H9 (cell line): ENCODE data around the gene ADRM1. TPM values are rescaled to one million over a fixed set of nuclear protein-coding genes. Genes with fewer than 3 reads are reported as not detected.
A peak's percentile ranks its signal among the peaks of the same experiment; 100 is the strongest.

ENCODE experiments used
- DNase-seq: peaks from one replicate; pipeline ENCODE4 v3.0.0-alpha.2; 2017
- H2AFZ ChIP-seq: one replicate; pipeline ENCODE4 v1.6.1; 2013; ENCODE audit warnings: mild to moderate bottlenecking, low read length, control low read depth, moderate library complexity
- H2AK5ac ChIP-seq: 2 replicates; pipeline ENCODE4 v1.6.1; 2013; ENCODE audit warnings: low read length, control low read depth, mixed read lengths; ENCODE audit not compliant: insufficient read length
- H2BK120ac ChIP-seq: one replicate; pipeline ENCODE4 v1.6.1; 2013; ENCODE audit warnings: low read depth, mild to moderate bottlenecking, low read length, control low read depth, inconsistent platforms; ENCODE audit not compliant: poor library complexity, severe bottlenecking
- H2BK12ac ChIP-seq: 2 replicates; pipeline ENCODE4 v1.6.1; 2013; ENCODE audit warnings: low read length, control low read depth, mixed read lengths, low read depth; ENCODE audit not compliant: insufficient read length
- H2BK15ac ChIP-seq: 2 replicates; pipeline ENCODE4 v1.6.1; 2013; ENCODE audit warnings: low read depth, low read length, control low read depth
- H2BK20ac ChIP-seq: one replicate; pipeline ENCODE4 v1.6.1; 2013; ENCODE audit warnings: low read depth, mild to moderate bottlenecking, low read length, control low read depth, inconsistent platforms; ENCODE audit not compliant: poor library complexity, severe bottlenecking
- H2BK5ac ChIP-seq: 2 replicates; pipeline ENCODE4 v1.6.1; 2013; ENCODE audit warnings: low read length, control low read depth, mixed read lengths; ENCODE audit not compliant: insufficient read length
- H3K14ac ChIP-seq: 2 replicates; pipeline ENCODE4 v1.6.1; 2013; ENCODE audit warnings: low read length, control low read depth; ENCODE audit not compliant: insufficient read depth
- H3K18ac ChIP-seq: 2 replicates; pipeline ENCODE4 v1.6.1; 2013; ENCODE audit warnings: low read depth, mild to moderate bottlenecking, mixed read lengths, low read length, control low read depth; ENCODE audit not compliant: insufficient read length
- H3K23ac ChIP-seq: 2 replicates; pipeline ENCODE4 v1.6.1; 2013; ENCODE audit warnings: low read length, control low read depth, mixed read lengths, low read depth; ENCODE audit not compliant: insufficient read length
- H3K23me2 ChIP-seq: 2 replicates; pipeline ENCODE4 v1.6.1; 2013; ENCODE audit warnings: low read depth, mild to moderate bottlenecking, mixed read lengths, low read length, control low read depth; ENCODE audit not compliant: insufficient read length, poor library complexity, severe bottlenecking
- H3K27ac ChIP-seq: 2 replicates; pipeline ENCODE4 v1.5.1; 2013; ENCODE audit warnings: low read length, control low read depth, mixed read lengths, low read depth; ENCODE audit not compliant: insufficient read length
- H3K27me3 ChIP-seq: 2 replicates; pipeline ENCODE4 v1.6.1; 2013; ENCODE audit warnings: low read length, control low read depth, inconsistent platforms; ENCODE audit not compliant: insufficient read depth
- H3K4ac ChIP-seq: 2 replicates; pipeline ENCODE4 v1.6.1; 2013; ENCODE audit warnings: low read depth, mild to moderate bottlenecking, control low read depth, inconsistent platforms, low read length, moderate library complexity
- H3K4me1 ChIP-seq: 2 replicates; pipeline ENCODE4 v1.6.1; 2013; ENCODE audit warnings: low read length, control low read depth, inconsistent platforms; ENCODE audit not compliant: insufficient read depth
- H3K4me2 ChIP-seq: 2 replicates; pipeline ENCODE4 v1.6.1; 2013; ENCODE audit warnings: low read length, control low read depth, mixed read lengths; ENCODE audit not compliant: insufficient read length, insufficient read depth
- H3K56ac ChIP-seq: 2 replicates; pipeline ENCODE4 v1.6.1; 2013; ENCODE audit warnings: low read depth, mild to moderate bottlenecking, mixed read lengths, low read length, control low read depth; ENCODE audit not compliant: insufficient read length
- H3K79me1 ChIP-seq: 2 replicates; pipeline ENCODE4 v1.6.1; 2013; ENCODE audit warnings: low read depth, mild to moderate bottlenecking, moderate library complexity, low read length, control low read depth, inconsistent platforms; ENCODE audit not compliant: insufficient read depth, poor library complexity, severe bottlenecking
- H3K79me2 ChIP-seq: 2 replicates; pipeline ENCODE4 v1.6.1; 2013; ENCODE audit warnings: low read length, control low read depth, inconsistent platforms; ENCODE audit not compliant: insufficient read depth
- H3K9ac ChIP-seq: 2 replicates; pipeline ENCODE4 v1.6.1; 2013; ENCODE audit warnings: low read length, control low read depth, mixed read lengths; ENCODE audit not compliant: insufficient read length; ENCODE audit errors: extremely low read depth
- H3K9me3 ChIP-seq: one replicate; pipeline ENCODE4 v1.6.1; 2013; ENCODE audit warnings: low read depth, low read length, inconsistent platforms; ENCODE audit not compliant: control insufficient read depth
- H3T11ph ChIP-seq: one replicate; pipeline ENCODE4 v1.6.1; 2013; ENCODE audit warnings: mild to moderate bottlenecking, low read length, control low read depth, inconsistent platforms
- H4K20me1 ChIP-seq: one replicate; pipeline ENCODE4 v1.6.1; 2013; ENCODE audit not compliant: control insufficient read depth, insufficient read length, insufficient read depth
- H4K5ac ChIP-seq: 2 replicates; pipeline ENCODE4 v1.6.1; 2013; ENCODE audit warnings: low read depth, mild to moderate bottlenecking, mixed read lengths, low read length, control low read depth; ENCODE audit not compliant: insufficient read length
- H4K8ac ChIP-seq: replicated peaks from 2 replicates; pipeline ENCODE4 v1.6.1; 2013; ENCODE audit warnings: low read length, control low read depth, mixed read lengths, low read depth; ENCODE audit not compliant: insufficient read length
- H4K91ac ChIP-seq: 2 replicates; pipeline ENCODE4 v1.6.1; 2013; ENCODE audit warnings: low read depth, mild to moderate bottlenecking, moderate library complexity, mixed read lengths, low read length, control low read depth; ENCODE audit not compliant: insufficient read length
- H3K27ac Mint-ChIP-seq, 3 experiments: 2 replicates in 2 of 3; 3 replicates in 1 of 3; pipeline ENCODE4 v1.8.0; 2020 to 2021; ENCODE audit warnings: mixed read lengths in 3 of 3, mild to moderate bottlenecking in 1 of 3, moderate library complexity in 1 of 3
- H3K27me3 Mint-ChIP-seq: 2 replicates; pipeline ENCODE4 v1.8.0; 2021; ENCODE audit warnings: low read depth, mild to moderate bottlenecking, moderate library complexity, mixed read lengths
- H3K36me3 Mint-ChIP-seq, 3 experiments: 2 replicates in 2 of 3; 3 replicates in 1 of 3; pipeline ENCODE4 v1.8.0; 2020 to 2021; ENCODE audit warnings: low read depth in 3 of 3, mixed read lengths in 3 of 3; ENCODE audit not compliant: insufficient read depth in 1 of 3
- H3K4me1 Mint-ChIP-seq, 2 experiments: 2 replicates each; pipeline ENCODE4 v1.8.0; 2020; ENCODE audit warnings: mixed read lengths in 2 of 2
- H3K4me3 Mint-ChIP-seq, 2 experiments: 2 replicates in 1 of 2; 3 replicates in 1 of 2; pipeline ENCODE4 v1.8.0; 2020 to 2021; ENCODE audit warnings: mild to moderate bottlenecking in 2 of 2, mixed read lengths in 2 of 2, moderate library complexity in 1 of 2
- H3K9me3 Mint-ChIP-seq, 2 experiments: 2 replicates in 1 of 2; 3 replicates in 1 of 2; pipeline ENCODE4 v1.8.0; 2020; ENCODE audit warnings: mild to moderate bottlenecking in 2 of 2, mixed read lengths in 2 of 2, moderate library complexity in 1 of 2
- WGBS: extraction: QIAGEN DNeasy Blood & Tissue Kit; methylation state at CpG from one replicate; pipeline ENCODE4 v1.1.7; 2013; ENCODE audit warnings: missing lambda C conversion rate, low lambda C conversion rate, mixed read lengths; ENCODE audit not compliant: insufficient read length; ENCODE audit errors: extremely low coverage; 5-methylcytosine and 5-hydroxymethylcytosine counted together
- total RNA-seq: library from RNA; stranded (reverse); gene quantifications from 2 replicates; pipeline ENCODE4 v1.2.1, GENCODE V29; 2021
- TF ChIP-seq, protein P1 (sequence below): fragments of 200-600 bp; sonication (generic); conservative IDR thresholded peaks from 3 replicates; pipeline ENCODE4 v1.8.0; 2021; ENCODE audit warnings: antibody characterized with exemption, mild to moderate bottlenecking

The ADRM1 gene
- total RNA-seq, 1 experiment from 2014 or later, result 153 TPM

DNA sequence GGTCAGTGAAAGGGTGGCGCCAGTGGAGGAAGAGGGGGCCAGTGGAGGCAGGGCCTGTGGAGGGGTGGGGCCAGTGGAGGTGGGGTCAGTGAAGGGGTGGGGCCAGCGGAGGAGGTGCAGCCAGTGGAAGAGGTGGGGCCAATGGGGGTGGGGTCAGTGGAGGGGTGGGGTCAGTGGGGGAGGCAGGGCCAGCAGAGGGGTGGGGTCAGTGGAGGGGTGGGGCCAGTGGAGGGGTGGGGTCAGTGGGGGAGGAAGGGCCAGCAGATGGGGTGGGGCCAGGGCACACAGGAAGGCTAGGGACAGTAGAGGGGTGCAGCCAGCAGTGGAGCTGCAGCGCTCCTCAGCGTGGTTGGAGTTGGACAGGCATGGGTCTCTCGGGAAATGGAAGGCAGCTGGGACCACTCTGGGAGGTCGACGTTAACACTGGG lies 18.7 kb downstream of the ADRM1 start:
- Histone ChIP-seq H2BK20ac (no peak overlapping the region), H4K20me1 (no peaks in the 10 kb centered on the region), H2AFZ (no peak overlapping the region), H3K4me2 (no peak overlapping the region), H3K23me2 (no peaks in the 10 kb centered on the region), H3K4me1 (no peaks in the 10 kb centered on the region), H3K23ac (no peak overlapping the region), H3K27me3 (no peaks in the 10 kb centered on the region), H3K79me1 (no peaks in the 10 kb centered on the region), H3K9me3 (no peaks in the 10 kb centered on the region), H3T11ph (no peak overlapping the region), H4K8ac (no peak overlapping the region), H3K18ac (no peak overlapping the region), H2BK5ac (no peak overlapping the region), H4K91ac (no peak overlapping the region), H2BK12ac (no peak overlapping the region), H3K27ac (no peak overlapping the region), H3K9ac (no peak overlapping the region), H3K4ac (no peak overlapping the region), H2BK15ac (no peak overlapping the region), H2BK120ac (no peak overlapping the region), H3K14ac (no peak overlapping the region), H3K79me2 (no peaks in the 10 kb centered on the region), H3K56ac (no peak overlapping the region), H4K5ac (no peak overlapping the region), H2AK5ac (no peak overlapping the region)
- Mint-ChIP-seq H3K9me3 (peaks cover 3 to 23% of the 10 kb centered on the region in 2 experiments; a peak in 4 of 5 replicates), H3K27me3 (no peaks in the 10 kb centered on the region; the same call in 1 of the 2 replicates), H3K4me3 (no peak overlapping the region; a peak in 1 of 5 replicates), H3K36me3 (peaks cover 35 to 81% (median 65%) of the 10 kb centered on the region in 3 experiments; a peak in 6 of 7 replicates), H3K27ac (peak overlapping the region in 1 of 3 experiments; percentile 95; a peak in 2 of 7 replicates), H3K4me1 (peaks cover 2 to 3% of the 10 kb centered on the region in 2 experiments; a peak in 2 of 4 replicates)
- WGBS, result no CpG with 5 or more reads among the region's 7 CpGs
- DNase-seq, result peak; percentile 78
- TF ChIP-seq, protein P1, sequence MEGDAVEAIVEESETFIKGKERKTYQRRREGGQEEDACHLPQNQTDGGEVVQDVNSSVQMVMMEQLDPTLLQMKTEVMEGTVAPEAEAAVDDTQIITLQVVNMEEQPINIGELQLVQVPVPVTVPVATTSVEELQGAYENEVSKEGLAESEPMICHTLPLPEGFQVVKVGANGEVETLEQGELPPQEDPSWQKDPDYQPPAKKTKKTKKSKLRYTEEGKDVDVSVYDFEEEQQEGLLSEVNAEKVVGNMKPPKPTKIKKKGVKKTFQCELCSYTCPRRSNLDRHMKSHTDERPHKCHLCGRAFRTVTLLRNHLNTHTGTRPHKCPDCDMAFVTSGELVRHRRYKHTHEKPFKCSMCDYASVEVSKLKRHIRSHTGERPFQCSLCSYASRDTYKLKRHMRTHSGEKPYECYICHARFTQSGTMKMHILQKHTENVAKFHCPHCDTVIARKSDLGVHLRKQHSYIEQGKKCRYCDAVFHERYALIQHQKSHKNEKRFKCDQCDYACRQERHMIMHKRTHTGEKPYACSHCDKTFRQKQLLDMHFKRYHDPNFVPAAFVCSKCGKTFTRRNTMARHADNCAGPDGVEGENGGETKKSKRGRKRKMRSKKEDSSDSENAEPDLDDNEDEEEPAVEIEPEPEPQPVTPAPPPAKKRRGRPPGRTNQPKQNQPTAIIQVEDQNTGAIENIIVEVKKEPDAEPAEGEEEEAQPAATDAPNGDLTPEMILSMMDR, result no peak
